ENCODE results near the gene MEG3. TPM values are rescaled to one million over a fixed set of nuclear protein-coding genes. Genes with fewer than 3 reads are reported as not detected.
A peak's percentile ranks its signal among the peaks of the same experiment; 100 is the strongest.

MEG3 gene
- total RNA-seq, 1 experiment from 2014 or later = 0.72 TPM

- DNase-seq (ENCODE audit: low read depth) = no peak
Observed at GRCh38 chr14:100895411-100895810, 69.5 kb downstream of the MEG3 start.

GRCh38 chr14:100896369-100897060, 70.6 kb downstream of the MEG3 start:
- DNase-seq (ENCODE audit: low read depth) = no peak

- no peak for DNase-seq (ENCODE audit: low read depth)
Observed at GRCh38 chr14:100898465-100898864, 72.5 kb downstream of the MEG3 start.

GRCh38 chr14:100898935-100899883, 73.3 kb downstream of the MEG3 start:
- no peak for DNase-seq (ENCODE audit: low read depth)

- DNase-seq (ENCODE audit: low read depth) = no peak
Observed at GRCh38 chr14:100899884-100900771, 74.2 kb downstream of the MEG3 start.

GRCh38 chr14:100900837-100901390, 75.0 kb downstream of the MEG3 start:
- DNase-seq (ENCODE audit: low read depth) = peak; percentile 19

GRCh38 chr14:100901391-100902183, 75.7 kb downstream of the MEG3 start:
- no peak for DNase-seq (ENCODE audit: low read depth)

- no peak for DNase-seq (ENCODE audit: low read depth)
Observed at GRCh38 chr14:100902295-100903133, 76.6 kb downstream of the MEG3 start.

- DNase-seq (ENCODE audit: low read depth) = no peak
Observed at GRCh38 chr14:100903134-100903468, 77.2 kb downstream of the MEG3 start.

- DNase-seq (ENCODE audit: low read depth) = no peak
Observed at GRCh38 chr14:100903672-100904185, 77.8 kb downstream of the MEG3 start, which contains the start of gene RTL1. RTL1 (minus strand) TSS chr14:100903722; CDS start chr14:100884788, 18,934 bp downstream.

GRCh38 chr14:100904307-100905087, 78.6 kb downstream of the MEG3 start:
- no peak for DNase-seq (ENCODE audit: low read depth)

GRCh38 chr14:100905166-100905565, 79.2 kb downstream of the MEG3 start:
- DNase-seq (ENCODE audit: low read depth) = no peak

GRCh38 chr14:100906420-100906819, 80.5 kb downstream of the MEG3 start:
- DNase-seq (ENCODE audit: low read depth) = no peak

GRCh38 chr14:100907240-100907639, 81.3 kb downstream of the MEG3 start:
- peak; percentile 5 for DNase-seq (ENCODE audit: low read depth)

GRCh38 chr14:100909439-100909838, 83.5 kb downstream of the MEG3 start:
- DNase-seq (ENCODE audit: low read depth) = no peak
